Measurements from ENCODE around the gene GPRIN1.
"Not testable (repeated sequence)": the region's sequence is repeated elsewhere in the genome, so short reads cannot be mapped to it uniquely, and the experiment has no call there.

GPRIN1 gene

GRCh38 chr5:176592573-176592972, 17.4 kb downstream of the GPRIN1 start:
- no peaks in the 10 kb centered on the region for H3K9me3 Mint-ChIP-seq
- H3K4me3 Mint-ChIP-seq: no peak overlapping the region
- no peak for ATAC-seq (replicated peaks)

DNA sequence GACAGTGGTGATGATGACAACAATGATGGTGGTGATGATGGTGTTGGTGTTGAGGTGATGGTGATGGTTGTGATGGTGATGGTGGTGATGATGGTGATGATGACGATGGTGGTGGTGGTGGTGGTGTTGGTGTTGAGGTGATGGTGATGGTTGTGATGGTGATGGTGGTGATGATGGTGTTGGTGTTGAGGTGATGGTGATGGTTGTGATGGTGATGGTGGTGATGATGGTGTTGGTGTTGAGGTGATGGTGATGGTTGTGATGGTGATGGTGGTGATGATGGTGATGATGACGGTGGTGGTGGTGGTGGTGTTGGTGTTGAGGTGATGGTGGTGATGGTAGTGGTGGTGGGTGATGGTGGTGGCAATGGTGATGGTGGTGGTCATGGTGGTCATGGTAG, 18.3 kb downstream of the GPRIN1 start:
- H3K4me3 Mint-ChIP-seq; ATAC-seq (replicated peaks); DNase-seq; H3K9me3 Mint-ChIP-seq; H3K36me3 Mint-ChIP-seq; H3K27ac Mint-ChIP-seq: not testable (repeated sequence)
- peaks cover 13 to 20% of the 10 kb centered on the region in 2 donors for H3K27me3 Mint-ChIP-seq
- H3K4me1 Mint-ChIP-seq: peaks cover 5 to 11% of the 10 kb centered on the region in 2 donors

More at GRCh38 chr5:176592573-176592972, 17.4 kb downstream of the GPRIN1 start:
- H3K36me3 Mint-ChIP-seq: no peaks in the 10 kb centered on the region
- no peak for DNase-seq
- H3K4me1 Mint-ChIP-seq: peaks cover 5 to 12% of the 10 kb centered on the region in 2 donors
- peaks cover 13 to 21% of the 10 kb centered on the region in 2 donors for H3K27me3 Mint-ChIP-seq
- no peak overlapping the region for H3K27ac Mint-ChIP-seq

DNA sequence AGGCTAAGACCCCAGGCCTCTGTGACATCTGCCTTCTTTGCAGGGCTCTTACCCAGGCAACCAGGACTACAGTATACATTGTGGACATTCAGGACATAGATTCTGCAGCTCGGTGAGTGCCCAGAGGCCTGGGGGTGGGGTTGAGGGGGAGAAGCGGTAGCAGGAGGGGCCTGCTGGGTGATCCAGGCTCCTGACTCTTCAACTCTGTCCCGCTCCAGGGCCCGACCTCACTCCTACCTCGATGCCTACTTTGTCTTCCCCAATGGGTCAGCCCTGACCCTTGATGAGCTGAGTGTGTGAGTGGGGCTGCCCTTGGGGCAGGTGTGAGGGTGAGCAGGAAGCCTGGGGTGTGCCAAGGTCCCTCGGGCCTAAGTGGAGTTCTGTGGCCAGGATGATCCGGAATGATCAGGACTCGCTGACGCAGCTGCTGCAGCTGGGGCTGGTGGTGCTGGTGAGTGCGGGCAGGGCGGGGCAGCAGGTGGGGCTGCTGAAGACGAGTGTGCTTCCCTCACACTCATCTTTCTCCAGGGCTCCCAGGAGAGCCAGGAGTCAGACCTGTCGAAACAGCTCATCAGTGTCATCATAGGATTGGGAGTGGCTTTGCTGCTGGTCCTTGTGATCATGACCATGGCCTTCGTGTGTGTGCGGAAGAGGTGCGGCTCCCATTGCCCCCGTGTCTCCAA, 19.8 kb downstream of the GPRIN1 start:
- no peak overlapping the region for H3K4me3 Mint-ChIP-seq
- DNase-seq: no peak

GRCh38 chr5:176589039-176589769, 20.8 kb downstream of the GPRIN1 start:
- peaks cover 3% of the 10 kb centered on the region in 2 donors for H3K36me3 Mint-ChIP-seq
- H3K4me3 Mint-ChIP-seq: no peak overlapping the region
- H3K27ac Mint-ChIP-seq: no peak overlapping the region
- no peaks in the 10 kb centered on the region for H3K4me1 Mint-ChIP-seq
- ATAC-seq (replicated peaks) (no peak), DNase-seq (no peak)
- peaks cover 2 to 4% of the 10 kb centered on the region in 2 donors for H3K9me3 Mint-ChIP-seq
- no peaks in the 10 kb centered on the region for H3K27me3 Mint-ChIP-seq

More for the DNA sequence above, 19.8 kb downstream of the GPRIN1 start:
- peaks cover 2 to 4% of the 10 kb centered on the region in 2 donors for H3K9me3 Mint-ChIP-seq
- H3K27ac Mint-ChIP-seq: no peak overlapping the region
- no peak for ATAC-seq (replicated peaks)
- H3K27me3 Mint-ChIP-seq: peaks cover 4 to 6% of the 10 kb centered on the region in 2 donors
- peaks cover 3% of the 10 kb centered on the region in 2 donors for H3K36me3 Mint-ChIP-seq
- H3K4me1 Mint-ChIP-seq: peaks cover 0 to 4% of the 10 kb centered on the region in 2 donors

- DNase-seq (no peak), ATAC-seq (replicated peaks) (no peak)
- Mint-ChIP-seq H3K27ac (no peak overlapping the region), H3K36me3 (peaks cover 9 to 11% of the 10 kb centered on the region in 2 donors), H3K27me3 (no peaks in the 10 kb centered on the region), H3K4me1 (no peaks in the 10 kb centered on the region), H3K9me3 (peaks cover 4 to 8% of the 10 kb centered on the region in 2 donors), H3K4me3 (no peak overlapping the region)
Observed at GRCh38 chr5:176588297-176588696, 21.7 kb downstream of the GPRIN1 start.

- no peak overlapping the region for H3K4me3 Mint-ChIP-seq
- H3K27ac Mint-ChIP-seq: no peak overlapping the region
- ATAC-seq (replicated peaks) (no peak), DNase-seq (no peak)
- no peaks in the 10 kb centered on the region for H3K27me3 Mint-ChIP-seq
- H3K4me1 Mint-ChIP-seq: no peaks in the 10 kb centered on the region
- H3K36me3 Mint-ChIP-seq: peaks cover 9 to 11% of the 10 kb centered on the region in 2 donors
- peaks cover 4 to 8% of the 10 kb centered on the region in 2 donors for H3K9me3 Mint-ChIP-seq
Observed at GRCh38 chr5:176587398-176587797, 22.6 kb downstream of the GPRIN1 start.

DNA sequence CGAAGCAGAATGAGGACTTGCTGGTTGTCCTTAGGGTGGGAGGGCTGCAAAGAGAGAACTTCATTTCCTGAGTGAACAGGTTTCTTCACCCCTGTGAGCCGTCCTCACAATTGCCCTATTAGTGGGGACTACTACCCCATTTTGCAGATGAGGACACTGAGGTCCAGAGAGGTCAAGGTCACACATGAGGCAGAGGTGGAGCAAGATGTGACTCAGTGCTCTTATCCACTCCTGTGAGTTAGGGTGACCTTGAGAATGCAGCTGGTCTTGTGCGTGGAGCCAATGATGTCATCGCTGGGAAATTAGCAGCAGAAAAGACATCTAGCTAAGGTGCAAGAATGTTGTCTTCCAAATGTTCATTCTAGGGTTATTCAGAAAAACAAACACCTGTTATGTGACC, 26.9 kb downstream of the GPRIN1 start:
- no peak overlapping the region for H3K4me3 Mint-ChIP-seq
- peaks cover 9 to 11% of the 10 kb centered on the region in 2 donors for H3K36me3 Mint-ChIP-seq
- ATAC-seq (replicated peaks) (no peak), DNase-seq (no peak)
- H3K27ac Mint-ChIP-seq: no peak overlapping the region
- H3K9me3 Mint-ChIP-seq: peaks cover 4 to 8% of the 10 kb centered on the region in 2 donors
- peaks cover 1 to 2% of the 10 kb centered on the region in 2 donors for H3K4me1 Mint-ChIP-seq
- no peaks in the 10 kb centered on the region for H3K27me3 Mint-ChIP-seq

GRCh38 chr5:176581361-176581760, 28.6 kb downstream of the GPRIN1 start:
- H3K9me3 Mint-ChIP-seq: peaks cover 4 to 8% of the 10 kb centered on the region in 2 donors
- H3K4me3 Mint-ChIP-seq: no peak overlapping the region
- H3K27me3 Mint-ChIP-seq: peaks cover 0 to 4% of the 10 kb centered on the region in 2 donors
- DNase-seq (no peak), ATAC-seq (replicated peaks) (no peak)
- peaks cover 8 to 9% of the 10 kb centered on the region in 2 donors for H3K4me1 Mint-ChIP-seq
- peaks cover 9 to 11% of the 10 kb centered on the region in 2 donors for H3K36me3 Mint-ChIP-seq
- H3K27ac Mint-ChIP-seq: no peak overlapping the region

GRCh38 chr5:176579323-176579722, 30.6 kb downstream of the GPRIN1 start:
- H3K9me3 Mint-ChIP-seq: peaks cover 0 to 6% of the 10 kb centered on the region in 2 donors
- no peak for ATAC-seq (replicated peaks)
- peaks cover 4 to 12% of the 10 kb centered on the region in 2 donors for H3K27me3 Mint-ChIP-seq
- no peak for DNase-seq
- H3K36me3 Mint-ChIP-seq: peaks cover 7 to 8% of the 10 kb centered on the region in 2 donors
- peaks cover 9 to 10% of the 10 kb centered on the region in 2 donors for H3K4me1 Mint-ChIP-seq
- H3K27ac Mint-ChIP-seq: no peak overlapping the region
- no peak overlapping the region for H3K4me3 Mint-ChIP-seq

- peaks cover 0 to 1% of the 10 kb centered on the region in 2 donors for H3K9me3 Mint-ChIP-seq
- H3K4me1 Mint-ChIP-seq: peaks cover 13 to 18% of the 10 kb centered on the region in 2 donors
- ATAC-seq (replicated peaks): peak; percentile 30 to 42
- H3K27ac Mint-ChIP-seq: no peak overlapping the region
- DNase-seq: no peak
- peaks cover 4 to 12% of the 10 kb centered on the region in 2 donors for H3K27me3 Mint-ChIP-seq
- H3K4me3 Mint-ChIP-seq: no peak overlapping the region
- H3K36me3 Mint-ChIP-seq: peaks cover 0 to under 1% of the 10 kb centered on the region in 2 donors
Observed at GRCh38 chr5:176578391-176578808, 31.6 kb downstream of the GPRIN1 start.

DNA sequence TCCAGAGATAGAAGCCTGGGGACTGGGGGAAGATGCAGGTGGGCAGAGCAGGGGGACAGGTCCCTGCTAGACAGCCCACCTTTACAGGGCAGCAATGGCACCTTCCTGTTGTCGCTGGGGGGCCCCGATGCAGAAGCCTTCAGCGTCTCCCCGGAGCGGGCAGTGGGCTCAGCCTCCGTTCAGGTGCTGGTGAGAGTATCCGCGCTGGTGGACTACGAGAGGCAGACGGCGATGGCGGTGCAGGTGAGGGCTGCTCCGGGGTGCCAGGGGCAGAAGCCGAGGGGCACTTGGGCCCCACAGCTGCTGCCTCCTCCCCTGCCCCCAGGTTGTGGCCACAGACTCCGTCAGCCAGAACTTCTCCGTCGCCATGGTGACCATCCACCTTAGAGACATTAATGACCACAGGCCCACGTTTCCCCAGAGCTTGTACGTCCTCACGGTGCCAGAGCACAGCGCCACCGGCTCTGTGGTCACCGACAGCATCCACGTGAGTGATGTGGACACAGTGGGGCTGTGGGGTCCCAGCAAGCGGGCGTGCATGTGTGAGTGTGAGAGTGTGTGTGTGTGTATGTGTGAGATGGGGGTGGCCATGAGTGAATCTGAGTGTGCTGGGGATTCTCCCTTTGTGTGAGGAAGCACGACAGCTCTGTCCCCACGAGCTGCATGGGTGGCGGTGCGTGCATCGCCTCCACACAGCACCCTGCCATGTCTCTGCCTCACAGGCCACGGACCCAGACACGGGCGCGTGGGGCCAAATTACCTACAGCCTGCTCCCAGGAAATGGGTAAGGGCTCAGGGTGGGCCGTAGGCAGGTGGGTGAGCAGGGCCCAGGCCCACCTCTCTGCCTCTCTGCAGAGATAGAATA, 32.4 kb downstream of the GPRIN1 start:
- Mint-ChIP-seq H3K4me1 (peaks cover 13 to 18% of the 10 kb centered on the region in 2 donors), H3K9me3 (no peaks in the 10 kb centered on the region), H3K36me3 (no peaks in the 10 kb centered on the region), H3K27me3 (peaks cover 12 to 19% of the 10 kb centered on the region in 2 donors), H3K27ac (peak overlapping the region; percentile 81), H3K4me3 (peak overlapping the region in 1 of 2 donors; percentile 21)
- DNase-seq: no peak
- ATAC-seq (replicated peaks): peak; percentile 62 to 69

DNA sequence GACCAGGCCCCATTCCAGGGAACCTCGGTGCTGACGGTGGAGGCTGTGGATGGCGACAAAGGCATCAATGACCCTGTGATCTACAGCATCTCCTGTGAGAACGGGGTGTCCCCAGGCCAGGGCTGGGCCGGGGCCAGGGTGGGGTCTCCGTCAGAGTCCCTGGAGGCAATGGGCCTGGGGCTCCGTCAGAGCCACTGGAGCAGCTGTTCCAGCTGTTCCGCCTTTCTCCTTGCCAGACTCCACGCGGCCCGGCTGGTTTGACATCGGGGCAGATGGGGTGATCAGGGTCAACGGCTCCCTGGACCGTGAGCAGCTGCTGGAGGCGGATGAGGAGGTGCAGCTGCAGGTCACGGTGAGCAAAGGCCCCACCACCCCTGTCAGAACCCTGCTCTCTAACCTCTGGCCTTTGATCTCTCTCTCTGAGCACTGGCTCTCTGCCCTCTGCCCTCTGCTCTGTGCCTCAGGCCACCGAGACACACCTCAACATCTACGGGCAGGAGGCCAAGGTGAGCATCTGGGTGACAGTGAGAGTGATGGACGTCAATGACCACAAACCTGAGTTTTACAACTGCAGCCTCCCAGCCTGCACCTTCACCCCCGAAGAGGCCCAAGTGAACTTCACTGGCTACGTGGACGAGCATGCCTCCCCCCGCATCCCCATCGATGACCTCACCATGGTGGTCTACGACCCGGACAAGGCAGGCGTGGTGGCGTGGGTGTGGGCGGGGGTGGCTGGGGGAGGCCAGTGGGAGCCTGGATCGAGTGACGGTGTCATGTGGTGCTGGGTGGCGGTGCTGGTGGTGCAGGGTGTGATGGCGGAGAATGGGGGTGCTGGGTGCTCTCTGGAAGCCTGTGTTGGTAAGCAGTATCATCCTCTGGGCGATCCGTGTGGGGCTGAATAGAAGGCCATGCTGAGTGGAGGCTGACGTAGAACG, 34.2 kb downstream of the GPRIN1 start:
- Mint-ChIP-seq H3K27ac (no peak overlapping the region), H3K27me3 (peaks cover 17 to 27% of the 10 kb centered on the region in 2 donors), H3K4me3 (no peak overlapping the region), H3K4me1 (peaks cover 13 to 18% of the 10 kb centered on the region in 2 donors), H3K9me3 (no peaks in the 10 kb centered on the region), H3K36me3 (no peaks in the 10 kb centered on the region)
- ATAC-seq (replicated peaks) (no peak), DNase-seq (no peak)

DNA sequence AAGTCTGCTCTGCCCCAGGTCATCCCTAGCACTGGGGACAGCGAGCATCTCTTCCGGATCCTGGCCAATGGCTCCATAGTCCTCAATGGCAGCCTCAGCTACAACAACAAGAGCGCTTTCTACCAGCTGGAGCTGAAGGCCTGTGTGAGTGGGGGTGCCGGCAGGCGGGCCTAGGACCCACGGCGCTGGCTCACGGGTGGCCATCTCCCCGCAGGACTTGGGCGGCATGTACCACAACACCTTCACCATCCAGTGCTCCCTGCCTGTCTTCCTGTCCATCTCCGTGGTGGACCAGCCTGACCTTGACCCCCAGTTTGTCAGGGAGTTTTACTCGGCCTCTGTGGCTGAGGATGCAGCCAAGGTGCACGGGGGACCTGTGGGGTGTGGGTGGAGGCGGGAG, 34.9 kb downstream of the GPRIN1 start:
- H3K36me3 Mint-ChIP-seq: no peaks in the 10 kb centered on the region
- ATAC-seq (replicated peaks): no peak
- no peak for DNase-seq
- H3K4me3 Mint-ChIP-seq: no peak overlapping the region
- H3K4me1 Mint-ChIP-seq: peaks cover 13 to 18% of the 10 kb centered on the region in 2 donors
- H3K27me3 Mint-ChIP-seq: peaks cover 17 to 33% of the 10 kb centered on the region in 2 donors
- H3K27ac Mint-ChIP-seq: no peak overlapping the region
- H3K9me3 Mint-ChIP-seq: no peaks in the 10 kb centered on the region

All from stimulated activated naive B cell treated with anti-CD40 and anti-IgM and Interleukin-4, amounts not matched to agents 10 μg/mL and 1 μg/mL and 100 μg/mL, for 72 hours (primary cell).